Loucy (cell line): ENCODE results near the gene AP3D1.

Source experiments
- CTCF ChIP-seq: fragments of 200-600 bp; sonication (generic); conservative IDR thresholded peaks from 2 replicates; pipeline ENCODE4 v1.5.1; 2014; ENCODE audit warnings: mild to moderate bottlenecking, antibody characterized with exemption, low read length
- EZH2phosphoT487 ChIP-seq: fragments of 200-600 bp; IDR thresholded peaks from 2 replicates; pipeline ENCODE4 v1.6.1; 2018; ENCODE audit warnings: antibody characterized with exemption, mild to moderate bottlenecking, moderate library complexity, borderline replicate concordance

GRCh38 chr19:2160379-2160778 lies 9.0 kb upstream of the AP3D1 start:
- no peak for TF ChIP-seq CTCF
- no peak for TF ChIP-seq EZH2phosphoT487
